ENCODE data around the gene SNX13. TPM values are rescaled to one million over a fixed set of nuclear protein-coding genes. Genes with fewer than 3 reads are reported as not detected.

The SNX13 gene
- total and polyA plus RNA-seq, 9 of the 15 experiments (the other 6 are each of a cell fraction or from before 2014, with no cell fraction given) = 5.6 to 33.2 (median 25.4) TPM

- no peak overlapping the region for H3K4me3 ChIP-seq
- TF ChIP-seq MTF1 (CRISPR knock-in tag; IDR thresholded peaks at IDR 0.05; ENCODE audit: borderline replicate concordance) (no peak), ZNF586 (CRISPR knock-in tag; conservative IDR thresholded peaks at IDR 0.05) (no peak), ZNF699 (CRISPR knock-in tag; IDR thresholded peaks at IDR 0.05; ENCODE audit: insufficient replicate concordance) (no peak), ZNF583 (CRISPR knock-in tag; IDR thresholded peaks at IDR 0.05) (no peak)
- no peak overlapping the region for H3K9ac ChIP-seq (ENCODE audit: insufficient read depth in 1 of 2, low read depth in 2 of 2, low read length in 2 of 2)
- FAIRE-seq (no peak), DNase-seq (ENCODE audit: extremely low read depth in 1 of 4, low spot score in 3 of 4) (no peak), ATAC-seq (no peak)
- no peak overlapping the region for H3K27ac ChIP-seq (ENCODE audit: extremely low read depth, low read depth, low read length)
- H3K9me1 ChIP-seq (ENCODE audit: control insufficient read depth, insufficient read depth, low read length) = no peaks in the 10 kb centered on the region
- POLR2A ChIA-PET = interaction anchor here (0.5 kb wide), 1 partner anchor 45 kb away, joined by 3 read pairs; no protein-coding TSS in a partner anchor
- BruUV-seq (replicated peaks) = no TSS peak
- no peaks in the 10 kb centered on the region for H3K36me3 ChIP-seq (ENCODE audit: control insufficient read depth, insufficient read depth, low read length)
- 0 out of 5 replicates have a peak, but pooled peaks cover 0 to 4% of the 10 kb centered on the region in 2 experiments for H3K4me1 ChIP-seq (replicated peaks in 1 of 2; ENCODE audit: control insufficient read depth in 2 of 2, insufficient read depth in 2 of 2, low read length in 2 of 2)
- H3K79me2 ChIP-seq (ENCODE audit: control insufficient read depth, insufficient read depth, low read length) = no peaks in the 10 kb centered on the region
- 0 out of 2 replicates have a peak overlapping the region, but pooled peaks have one; percentile 39 for H2AFZ ChIP-seq (ENCODE audit: low read depth, low read length)
- CTCF ChIA-PET (ENCODE audit: low intra/inter-chr PET ratio) = no interaction called here
- no peaks in the 10 kb centered on the region for H3K9me3 ChIP-seq (replicated peaks; ENCODE audit: control insufficient read depth, insufficient read depth, low read depth, low read length)
- H3K4me2 ChIP-seq (ENCODE audit: insufficient read depth, low read length) = no peak overlapping the region
- in situ Hi-C loops (cut with MboI) = no loop called here
- H4K20me1 ChIP-seq (replicated peaks; ENCODE audit: control insufficient read depth, insufficient read depth, low read length) = no peaks in the 10 kb centered on the region
- WGBS (ENCODE audit: insufficient coverage, low coverage, missing lambda C conversion rate) = 21% methylated on average over 6 of the region's 6 CpGs
- H3K27me3 ChIP-seq (ENCODE audit: control insufficient read depth in 2 of 2, insufficient read depth in 2 of 2, low read length in 2 of 2) = no peaks in the 10 kb centered on the region
- intact Hi-C loops (cut with micrococcal nuclease) = no loop called here
Observed at GRCh38 chr7:17988141-17988540, 47.8 kb upstream of the SNX13 start.

GRCh38 chr7:17986851-17987250 lies 46.6 kb upstream of the SNX13 start:
- in situ Hi-C loops (cut with MboI) (no loop called here), intact Hi-C loops (cut with micrococcal nuclease) (no loop called here)
- no peak overlapping the region for H3K4me2 ChIP-seq (ENCODE audit: insufficient read depth, low read length)
- H3K9ac ChIP-seq (ENCODE audit: insufficient read depth in 1 of 2, low read depth in 2 of 2, low read length in 2 of 2) = no peak overlapping the region
- BruUV-seq (replicated peaks) = no TSS peak
- no peaks in the 10 kb centered on the region for H3K9me3 ChIP-seq (replicated peaks; ENCODE audit: control insufficient read depth, insufficient read depth, low read depth, low read length)
- ChIA-PET POLR2A (no interaction called here), CTCF (ENCODE audit: low intra/inter-chr PET ratio) (no interaction called here)
- H3K27me3 ChIP-seq (ENCODE audit: control insufficient read depth in 2 of 2, insufficient read depth in 2 of 2, low read length in 2 of 2) = 0 out of 5 replicates have a peak, but pooled peaks cover 0 to 2% of the 10 kb centered on the region in 2 experiments
- H3K4me3 ChIP-seq = no peak overlapping the region
- 0 out of 5 replicates have a peak, but pooled peaks cover 0 to 4% of the 10 kb centered on the region in 2 experiments for H3K4me1 ChIP-seq (replicated peaks in 1 of 2; ENCODE audit: control insufficient read depth in 2 of 2, insufficient read depth in 2 of 2, low read length in 2 of 2)
- H3K79me2 ChIP-seq (ENCODE audit: control insufficient read depth, insufficient read depth, low read length) = no peaks in the 10 kb centered on the region
- no peak overlapping the region for H3K27ac ChIP-seq (ENCODE audit: extremely low read depth, low read depth, low read length)
- no peak for DNase-seq (ENCODE audit: extremely low read depth in 1 of 4, low spot score in 3 of 4)
- ATAC-seq = no peak
- H2AFZ ChIP-seq (ENCODE audit: low read depth, low read length) = 0 out of 2 replicates have a peak overlapping the region, but pooled peaks have one; percentile 33
- no peaks in the 10 kb centered on the region for H3K36me3 ChIP-seq (ENCODE audit: control insufficient read depth, insufficient read depth, low read length)
- H4K20me1 ChIP-seq (replicated peaks; ENCODE audit: control insufficient read depth, insufficient read depth, low read length) = no peaks in the 10 kb centered on the region
- FAIRE-seq = no peak
- no peaks in the 10 kb centered on the region for H3K9me1 ChIP-seq (ENCODE audit: control insufficient read depth, insufficient read depth, low read length)
- 4% methylated on average over 1 of the region's 1 CpG for WGBS (ENCODE audit: insufficient coverage, low coverage, missing lambda C conversion rate)
- TF ChIP-seq ZNF695 (CRISPR knock-in tag; IDR thresholded peaks at IDR 0.05) (no peak), MXI1 (IDR thresholded peaks at IDR 0.05; ENCODE audit: low read depth, low read length) (no peak), ATF7 (IDR thresholded peaks at IDR 0.05) (no peak), FOXM1 (IDR thresholded peaks at IDR 0.05; ENCODE audit: low read depth) (no peak), FOXM1 (CRISPR knock-in tag; IDR thresholded peaks at IDR 0.05; ENCODE audit: low read depth) (no peak), MYC (IDR thresholded peaks at IDR 0.05; ENCODE audit: low read depth, low read length) (no peak), MYC (CRISPR knock-in tag; IDR thresholded peaks at IDR 0.05; ENCODE audit: borderline replicate concordance, low read depth) (no peak), ZNF778 (CRISPR knock-in tag; IDR thresholded peaks at IDR 0.05) (no peak), PRDM10 (IDR thresholded peaks at IDR 0.05; ENCODE audit: partially characterized antibody) (no peak), SAFB2 (IDR thresholded peaks at IDR 0.05; ENCODE audit: borderline replicate concordance, low read depth, low read length, severe bottlenecking) (no peak), ARID1B (IDR thresholded peaks at IDR 0.05) (no peak)

Measured in K562 (cell line).